ENCODE results near the gene FRK. TPM values are rescaled to one million over a fixed set of nuclear protein-coding genes. Genes with fewer than 3 reads are reported as not detected.

FRK gene
- total and polyA plus RNA-seq, 7 donors, result 0.16 to 6.5 (median 0.71) TPM

DNA sequence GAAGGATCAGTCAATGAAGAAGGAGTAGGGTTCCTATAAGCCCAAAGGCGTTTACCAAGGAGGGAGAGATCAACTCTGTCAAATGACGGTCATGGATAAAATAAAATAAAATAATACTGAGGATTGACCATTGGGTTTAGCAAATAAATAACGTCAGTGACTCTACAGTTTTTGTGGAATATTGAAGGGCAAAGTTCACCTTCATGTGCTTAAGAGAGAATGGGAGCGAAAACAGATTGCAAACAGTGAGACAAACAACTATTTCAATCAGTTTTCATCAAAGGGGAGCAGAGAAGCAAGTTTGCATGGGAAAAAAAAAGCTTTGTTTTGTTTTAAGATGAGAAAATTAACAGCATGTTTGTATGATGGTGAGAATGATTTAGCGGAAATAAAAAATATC, 22.4 kb upstream of the FRK start:
- 54 to 81% methylated on average over 5 of the region's 5 CpGs for WGBS, 2 donors
- H3K9me3 ChIP-seq, result no peaks in the 10 kb centered on the region
- TF ChIP-seq POLR2A (IDR thresholded peaks at IDR 0.05), result no peak
- TF ChIP-seq, protein P1, sequence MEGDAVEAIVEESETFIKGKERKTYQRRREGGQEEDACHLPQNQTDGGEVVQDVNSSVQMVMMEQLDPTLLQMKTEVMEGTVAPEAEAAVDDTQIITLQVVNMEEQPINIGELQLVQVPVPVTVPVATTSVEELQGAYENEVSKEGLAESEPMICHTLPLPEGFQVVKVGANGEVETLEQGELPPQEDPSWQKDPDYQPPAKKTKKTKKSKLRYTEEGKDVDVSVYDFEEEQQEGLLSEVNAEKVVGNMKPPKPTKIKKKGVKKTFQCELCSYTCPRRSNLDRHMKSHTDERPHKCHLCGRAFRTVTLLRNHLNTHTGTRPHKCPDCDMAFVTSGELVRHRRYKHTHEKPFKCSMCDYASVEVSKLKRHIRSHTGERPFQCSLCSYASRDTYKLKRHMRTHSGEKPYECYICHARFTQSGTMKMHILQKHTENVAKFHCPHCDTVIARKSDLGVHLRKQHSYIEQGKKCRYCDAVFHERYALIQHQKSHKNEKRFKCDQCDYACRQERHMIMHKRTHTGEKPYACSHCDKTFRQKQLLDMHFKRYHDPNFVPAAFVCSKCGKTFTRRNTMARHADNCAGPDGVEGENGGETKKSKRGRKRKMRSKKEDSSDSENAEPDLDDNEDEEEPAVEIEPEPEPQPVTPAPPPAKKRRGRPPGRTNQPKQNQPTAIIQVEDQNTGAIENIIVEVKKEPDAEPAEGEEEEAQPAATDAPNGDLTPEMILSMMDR (IDR thresholded peaks at IDR 0.05), result no peak
- TF ChIP-seq EP300 (IDR thresholded peaks at IDR 0.05), result no peak
- TF ChIP-seq POLR2AphosphoS5 (IDR thresholded peaks at IDR 0.05), result no peak
- DNase-seq, result no peak
- H3K4me3 ChIP-seq, result no peak overlapping the region
- peaks cover 0 to 8% (median 0%) of the 10 kb centered on the region in 4 donors for H3K4me1 ChIP-seq
- no peaks in the 10 kb centered on the region for H3K36me3 ChIP-seq
- intact Hi-C loops (cut with DNase I), result no loop called here
- no peak overlapping the region for H3K27ac ChIP-seq
- no peaks in the 10 kb centered on the region for H3K27me3 ChIP-seq

- TF ChIP-seq, protein P1 (IDR thresholded peaks at IDR 0.05), result no peak
- TF ChIP-seq POLR2A (IDR thresholded peaks at IDR 0.05), result no peak
- TF ChIP-seq EP300 (IDR thresholded peaks at IDR 0.05), result no peak
- TF ChIP-seq POLR2AphosphoS5 (IDR thresholded peaks at IDR 0.05), result no peak
- Histone ChIP-seq H3K27ac (no peak overlapping the region), H3K27me3 (no peaks in the 10 kb centered on the region), H3K4me1 (no peaks in the 10 kb centered on the region), H3K36me3 (no peaks in the 10 kb centered on the region), H3K4me3 (no peak overlapping the region), H3K9me3 (no peaks in the 10 kb centered on the region)
- DNase-seq, result no peak
- intact Hi-C loops (cut with DNase I), result no loop called here
- WGBS, 2 donors, result 97% methylated on average over 3 of the region's 3 CpGs
Measured at GRCh38 chr6:116078945-116079344, 18.3 kb upstream of the FRK start.

DNA sequence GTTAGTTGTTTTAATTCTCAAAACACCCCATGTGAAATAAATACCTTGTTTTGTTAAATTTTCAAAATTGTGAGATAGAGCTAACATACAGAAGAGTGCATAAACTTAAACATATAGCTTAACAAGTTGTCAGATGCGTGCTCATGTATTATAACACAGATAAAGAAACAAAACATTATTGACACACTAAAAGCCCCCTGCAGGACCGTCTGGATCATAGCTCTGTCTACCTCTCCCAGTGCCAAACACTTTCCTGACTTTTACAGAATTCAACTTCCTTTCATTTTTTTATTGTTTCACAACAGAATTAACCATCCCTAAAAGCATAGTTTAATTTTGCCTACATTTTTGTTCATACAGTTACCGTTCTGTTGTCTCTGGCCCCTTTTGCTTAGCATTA, 17.8 kb upstream of the FRK start:
- WGBS, 2 donors, result 82 to 83% methylated on average over 3 of the region's 3 CpGs
- intact Hi-C loops (cut with DNase I), result no loop called here
- Histone ChIP-seq H3K9me3 (no peaks in the 10 kb centered on the region), H3K36me3 (no peaks in the 10 kb centered on the region), H3K27ac (no peak overlapping the region), H3K4me3 (no peak overlapping the region), H3K27me3 (no peaks in the 10 kb centered on the region), H3K4me1 (no peaks in the 10 kb centered on the region)
- no peak for DNase-seq
- TF ChIP-seq POLR2AphosphoS5 (IDR thresholded peaks at IDR 0.05), result no peak
- TF ChIP-seq POLR2A (IDR thresholded peaks at IDR 0.05), result no peak
- no peak for TF ChIP-seq EP300 (IDR thresholded peaks at IDR 0.05)
- TF ChIP-seq, protein P1 (IDR thresholded peaks at IDR 0.05), result no peak

DNA sequence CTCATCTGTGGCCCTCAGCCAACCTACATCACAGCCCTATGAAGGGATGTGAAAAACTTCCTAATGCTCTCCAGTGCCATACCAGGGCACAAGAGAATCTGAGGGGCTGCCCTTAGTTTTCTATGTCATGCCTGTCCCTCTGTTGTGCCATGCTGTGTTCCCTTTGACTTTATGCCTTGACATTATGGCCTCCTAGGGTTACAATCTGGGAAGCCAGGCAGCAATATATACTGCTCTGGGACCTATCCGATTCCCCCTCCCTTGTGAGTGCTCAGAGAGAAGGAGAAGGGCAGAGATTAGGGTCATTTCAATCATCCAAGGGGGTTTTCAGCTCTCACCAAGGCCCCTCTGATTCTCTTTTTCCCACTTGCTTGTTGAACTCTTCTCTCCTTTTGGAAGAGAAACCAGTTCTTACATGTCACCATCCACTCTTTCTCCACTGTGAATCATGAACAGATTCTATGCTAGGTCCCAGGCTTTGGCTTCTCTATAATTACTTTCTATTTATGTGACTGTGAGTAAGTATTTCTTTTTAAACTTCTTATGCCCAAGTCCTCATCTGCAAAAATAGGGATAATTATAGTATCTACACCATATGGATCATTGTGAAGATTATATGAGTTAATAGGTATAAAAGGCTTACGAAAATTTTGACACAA, 14.2 kb upstream of the FRK start:
- TF ChIP-seq EP300 (IDR thresholded peaks at IDR 0.05), result no peak
- no peak for TF ChIP-seq POLR2A (IDR thresholded peaks at IDR 0.05)
- TF ChIP-seq, protein P1 (IDR thresholded peaks at IDR 0.05), result no peak
- no peak for TF ChIP-seq POLR2AphosphoS5 (IDR thresholded peaks at IDR 0.05)
- Histone ChIP-seq H3K4me3 (no peak overlapping the region), H3K4me1 (no peaks in the 10 kb centered on the region), H3K27me3 (no peaks in the 10 kb centered on the region), H3K9me3 (no peaks in the 10 kb centered on the region), H3K27ac (no peak overlapping the region), H3K36me3 (no peaks in the 10 kb centered on the region)
- no peak for DNase-seq
- WGBS, 2 donors, result 94 to 95% methylated on average over 2 of the region's 2 CpGs
- intact Hi-C loops (cut with DNase I), result no loop called here

All from sigmoid colon (tissue), 7 donors.